GM23338 (cell line): Measurements from ENCODE around the gene GNAZ. TPM values are rescaled to one million over a fixed set of nuclear protein-coding genes. Genes with fewer than 3 reads are reported as not detected.

Experiments used
- ATAC-seq: fragments of 200-7000 bp; cut with Tn5 transposase; 3 replicates; pipeline ENCODE4 v1.9.1; 2020
- DNase-seq: peaks from one replicate; pipeline ENCODE4 v3.0.0-alpha.2; 2015; ENCODE audit warnings: low spot score
- H2AFZ ChIP-seq: fragments of 200-600 bp; sonication (generic); 2 replicates; pipeline ENCODE4 v1.8.0; 2016; ENCODE audit warnings: antibody characterized with exemption, mild to moderate bottlenecking, moderate library complexity
- H3F3A ChIP-seq: fragments of 200-600 bp; sonication (generic); replicated peaks from 2 replicates; pipeline ENCODE4 v1.8.0; 2017; ENCODE audit warnings: antibody characterized with exemption, mixed run types, low read depth
- H3K27ac ChIP-seq: fragments of 200-600 bp; sonication (generic); 2 replicates; pipeline ENCODE4 v1.6.1; 2016; ENCODE audit warnings: low read depth
- H3K27me3 ChIP-seq: fragments of 200-600 bp; sonication (generic); 2 replicates; pipeline ENCODE4 v1.8.0; 2016; ENCODE audit warnings: mild to moderate bottlenecking, mixed run types, moderate library complexity; ENCODE audit not compliant: insufficient read depth
- H3K36me3 ChIP-seq: fragments of 200-600 bp; sonication (generic); 2 replicates; pipeline ENCODE4 v1.8.0; 2016; ENCODE audit warnings: mild to moderate bottlenecking; ENCODE audit not compliant: insufficient read depth
- H3K4me1 ChIP-seq: fragments of 200-600 bp; sonication (generic); 2 replicates; pipeline ENCODE4 v1.8.0; 2016; ENCODE audit warnings: mild to moderate bottlenecking, moderate library complexity; ENCODE audit not compliant: insufficient read depth
- H3K4me2 ChIP-seq: fragments of 200-600 bp; sonication (generic); 2 replicates; pipeline ENCODE4 v1.7.1; 2017; ENCODE audit warnings: mixed run types
- H3K4me3 ChIP-seq: fragments of 200-600 bp; sonication (generic); 2 replicates; pipeline ENCODE4 v1.6.1; 2016; ENCODE audit warnings: mixed run types
- H3K79me2 ChIP-seq: fragments of 200-600 bp; sonication (generic); replicated peaks from 2 replicates; pipeline ENCODE4 v1.8.0; 2017; ENCODE audit warnings: mild to moderate bottlenecking; ENCODE audit not compliant: insufficient read depth
- H3K9me2 ChIP-seq: fragments of 200-600 bp; sonication (generic); 2 replicates; pipeline ENCODE4 v1.8.0; 2017; ENCODE audit not compliant: insufficient read depth
- H4K20me1 ChIP-seq: fragments of 200-600 bp; sonication (generic); replicated peaks from 2 replicates; pipeline ENCODE4 v1.8.0; 2017; ENCODE audit warnings: mild to moderate bottlenecking; ENCODE audit not compliant: insufficient read depth
- H3K27ac Mint-ChIP-seq: 2 replicates; pipeline ENCODE4 v1.8.0; 2020; ENCODE audit warnings: inconsistent platforms, mild to moderate bottlenecking, moderate library complexity, mixed read lengths
- H3K27me3 Mint-ChIP-seq: 3 replicates; pipeline ENCODE4 v1.8.0; 2022; ENCODE audit warnings: low read depth, mild to moderate bottlenecking, moderate library complexity, mixed read lengths, inconsistent platforms; ENCODE audit not compliant: insufficient read depth, poor library complexity
- H3K36me3 Mint-ChIP-seq: 3 replicates; pipeline ENCODE4 v1.8.0; 2021; ENCODE audit warnings: low read depth, mild to moderate bottlenecking, inconsistent platforms, moderate library complexity, mixed read lengths
- H3K4me1 Mint-ChIP-seq: 3 replicates; pipeline ENCODE4 v1.8.0; 2020; ENCODE audit warnings: mild to moderate bottlenecking, inconsistent platforms, mixed read lengths
- H3K4me3 Mint-ChIP-seq: 3 replicates; pipeline ENCODE4 v1.8.0; 2021; ENCODE audit warnings: moderate library complexity, mild to moderate bottlenecking, inconsistent platforms, mixed read lengths
- H3K9me3 Mint-ChIP-seq: 3 replicates; pipeline ENCODE4 v1.8.0; 2020; ENCODE audit warnings: moderate library complexity, mild to moderate bottlenecking, inconsistent platforms, mixed read lengths
- CREB1 ChIP-seq: fragments of 250-450 bp; sonication (Bioruptor Pico); IDR thresholded peaks from 2 replicates; pipeline ENCODE4 v1.5.0; 2020; ENCODE audit warnings: low read depth, mild to moderate bottlenecking, moderate library complexity
- EZH2 ChIP-seq: fragments of 200-600 bp; sonication (generic); IDR thresholded peaks from one replicate; pipeline ENCODE4 v1.8.0; 2017; ENCODE audit warnings: antibody characterized with exemption, mild to moderate bottlenecking, low read depth; ENCODE audit not compliant: unreplicated experiment
- NANOG ChIP-seq: IDR thresholded peaks from 2 replicates; pipeline ENCODE4 v1.6.1; 2016; ENCODE audit warnings: antibody characterized with exemption, borderline replicate concordance
- STAT1 ChIP-seq: IDR thresholded peaks from one replicate; pipeline ENCODE4 v1.6.1; 2016; ENCODE audit warnings: antibody characterized with exemption; ENCODE audit not compliant: unreplicated experiment
- ZNF114 ChIP-seq: fragments of 250-450 bp; sonication (Bioruptor Pico); IDR thresholded peaks from 2 replicates; pipeline ENCODE4 v1.5.0; 2020; ENCODE audit warnings: mild to moderate bottlenecking, moderate library complexity
- ZNF331 ChIP-seq: fragments of 250-450 bp; sonication (Bioruptor Pico); IDR thresholded peaks from 2 replicates; pipeline ENCODE4 v1.5.0; 2020; ENCODE audit warnings: low read depth, mild to moderate bottlenecking, moderate library complexity
- polyA plus RNA-seq: library from polyadenylated mRNA; unstranded; fragments of >200 nt; fragmentation: Nextera tagmentation; extraction: Ambion mirVana; gene quantifications from 2 replicates; pipeline ENCODE4 v1.2.1, GENCODE V29; 2016
- total RNA-seq: library from RNA; depleted of rRNA; stranded (reverse); fragments of >200 nt; shearing (Covaris generic); gene quantifications from 2 replicates; pipeline ENCODE4 v1.2.3, GENCODE V29; 2014
- TF ChIP-seq, protein P1 (sequence below): IDR thresholded peaks from 2 replicates; pipeline ENCODE4 v1.6.1; 2016; ENCODE audit warnings: antibody characterized with exemption
- TF ChIP-seq, protein P2 (sequence below): fragments of 250-450 bp; sonication (Bioruptor Pico); IDR thresholded peaks from 2 replicates; pipeline ENCODE4 v1.5.0; 2020; ENCODE audit warnings: mild to moderate bottlenecking, moderate library complexity

The GNAZ gene
- total and polyA plus RNA-seq, 2 experiments from 2014 or later: 2.9 to 11.1 TPM

DNA sequence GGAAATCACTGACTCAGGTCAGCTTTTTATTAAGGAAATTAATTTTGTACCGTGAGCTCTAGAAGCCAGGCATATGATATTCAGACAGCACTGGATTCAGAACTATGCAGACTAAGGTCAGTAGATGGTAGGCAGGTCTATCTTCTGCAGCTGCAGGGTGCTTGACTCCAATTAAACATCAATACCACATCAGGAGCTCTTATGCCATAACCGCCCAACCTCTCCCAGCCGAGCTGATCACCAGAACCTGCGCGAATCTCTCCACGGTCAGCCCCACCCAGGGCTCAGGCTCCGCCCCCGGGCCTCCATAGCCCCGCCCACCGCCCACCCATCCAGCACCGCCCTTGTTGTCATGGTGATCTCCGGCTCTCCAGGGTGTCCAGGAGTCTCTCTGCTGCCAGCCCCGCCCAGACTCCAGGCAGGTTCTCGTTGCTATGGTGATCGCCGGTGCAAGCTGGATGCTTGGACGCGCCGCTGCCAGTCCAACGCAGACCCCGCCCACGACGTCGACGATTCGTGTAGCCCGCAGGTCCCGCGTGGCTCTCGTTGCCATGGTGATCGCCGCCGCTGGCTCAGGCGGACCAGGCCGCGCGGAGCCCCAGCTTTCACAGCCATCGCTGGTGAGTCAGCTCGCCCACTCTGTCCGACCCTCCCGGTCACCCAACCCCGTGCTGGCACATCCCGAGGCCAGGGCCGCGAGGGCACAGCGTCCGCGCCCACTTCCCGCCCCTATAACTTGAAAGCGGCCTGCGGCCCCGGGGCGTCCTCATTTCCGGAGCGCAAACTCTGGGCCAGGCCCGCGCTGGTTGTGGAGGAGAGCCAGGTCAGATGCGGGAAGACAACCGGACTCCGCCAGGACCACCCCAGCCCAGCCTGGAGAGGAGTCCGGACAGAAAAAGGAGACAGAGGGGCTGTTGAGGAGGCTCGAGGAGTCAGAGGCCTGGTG, 74.9 kb downstream of the GNAZ start, which contains the start of gene RAB36:
Gene RAB36, plus strand, starts transcription at position 546 of the 946 bp plus-strand sequence. CDS start 1,140 bp downstream, outside the sequence.
- H3K27ac Mint-ChIP-seq: no peak within 1 kb of the TSS
- peak; percentile 72 for ATAC-seq
- H2AFZ ChIP-seq: peak within 1 kb of the TSS; percentile 99
- no peaks in the 10 kb centered on the region for H4K20me1 ChIP-seq
- H3K4me2 ChIP-seq: peak within 1 kb of the TSS; percentile 92
- H3K4me1 Mint-ChIP-seq: peaks cover 29% of the 10 kb centered on the region
- peaks cover 25% of the 10 kb centered on the region; the same call in 1 of the 2 replicates for H3K27me3 ChIP-seq
- no peaks in the 10 kb centered on the region for H3K36me3 Mint-ChIP-seq
- peaks cover 12% of the 10 kb centered on the region for H3K4me1 ChIP-seq
- no peak within 1 kb of the TSS for H3K27ac ChIP-seq
- no peaks in the 10 kb centered on the region for H3K9me2 ChIP-seq
- H3K36me3 ChIP-seq: no peaks in the 10 kb centered on the region
- H3K79me2 ChIP-seq: no peaks in the 10 kb centered on the region
- TF ChIP-seq CREB1 (CRISPR knock-in tag) (peak; percentile 52; the same call in 1 of the 2 replicates), ZNF331 (no peak)
- TF ChIP-seq, protein P1, sequence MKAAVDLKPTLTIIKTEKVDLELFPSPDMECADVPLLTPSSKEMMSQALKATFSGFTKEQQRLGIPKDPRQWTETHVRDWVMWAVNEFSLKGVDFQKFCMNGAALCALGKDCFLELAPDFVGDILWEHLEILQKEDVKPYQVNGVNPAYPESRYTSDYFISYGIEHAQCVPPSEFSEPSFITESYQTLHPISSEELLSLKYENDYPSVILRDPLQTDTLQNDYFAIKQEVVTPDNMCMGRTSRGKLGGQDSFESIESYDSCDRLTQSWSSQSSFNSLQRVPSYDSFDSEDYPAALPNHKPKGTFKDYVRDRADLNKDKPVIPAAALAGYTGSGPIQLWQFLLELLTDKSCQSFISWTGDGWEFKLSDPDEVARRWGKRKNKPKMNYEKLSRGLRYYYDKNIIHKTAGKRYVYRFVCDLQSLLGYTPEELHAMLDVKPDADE: no peak
- peak; percentile 100 for DNase-seq
- H3K4me3 Mint-ChIP-seq: peak within 1 kb of the TSS; percentile 75
- peak within 1 kb of the TSS; percentile 77 for H3K4me3 ChIP-seq
- peaks cover 3% of the 10 kb centered on the region; the same call in 1 of the 3 replicates for H3K9me3 Mint-ChIP-seq
- H3K27me3 Mint-ChIP-seq: peaks cover 23% of the 10 kb centered on the region
- H3F3A ChIP-seq: no peaks in the 10 kb centered on the region

DNA sequence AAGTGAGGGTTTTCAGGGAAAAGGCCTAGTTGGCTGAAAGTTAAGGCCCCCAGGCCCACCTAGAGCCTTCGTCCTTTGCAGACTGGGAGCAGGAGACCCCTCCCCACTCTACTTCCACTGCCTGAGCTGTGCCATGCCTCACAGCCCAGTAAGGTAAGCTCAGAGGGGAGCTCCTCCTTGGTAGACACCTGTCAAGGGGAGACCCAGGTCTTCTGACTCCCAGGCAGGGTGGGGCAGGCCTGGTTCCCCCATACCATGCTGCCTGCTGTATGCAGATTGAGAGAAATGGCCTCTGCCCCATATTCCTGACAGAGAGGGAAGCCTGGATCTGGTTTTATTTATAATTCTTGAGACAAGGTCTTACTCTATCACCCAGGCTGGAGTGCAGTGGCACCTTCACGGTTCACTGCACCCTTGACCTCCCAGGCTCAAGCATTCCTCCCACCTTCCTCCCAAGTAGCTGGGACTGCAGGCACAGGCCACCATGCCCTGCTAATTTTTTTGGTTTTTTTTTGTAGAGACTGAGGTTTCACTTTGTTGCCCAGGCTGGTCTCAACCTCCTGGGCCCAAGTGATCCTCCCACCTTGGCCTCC, 75.7 kb downstream of the GNAZ start:
- peak overlapping the region; percentile 92 for H3K4me2 ChIP-seq
- Mint-ChIP-seq H3K36me3 (no peaks in the 10 kb centered on the region), H3K27me3 (peaks cover 28% of the 10 kb centered on the region), H3K4me3 (peak overlapping the region; percentile 75), H3K9me3 (peaks cover 3% of the 10 kb centered on the region; the same call in 1 of the 3 replicates), H3K27ac (no peak overlapping the region), H3K4me1 (peaks cover 35% of the 10 kb centered on the region)
- H3K27me3 ChIP-seq: peaks cover 25% of the 10 kb centered on the region; the same call in 1 of the 2 replicates
- no peaks in the 10 kb centered on the region for H3F3A ChIP-seq
- peaks cover 12% of the 10 kb centered on the region for H3K4me1 ChIP-seq
- peak overlapping the region; percentile 77 for H3K4me3 ChIP-seq
- H3K36me3 ChIP-seq: no peaks in the 10 kb centered on the region
- no peak for ATAC-seq
- peak overlapping the region; percentile 99 for H2AFZ ChIP-seq
- H4K20me1 ChIP-seq: no peaks in the 10 kb centered on the region
- H3K9me2 ChIP-seq: no peaks in the 10 kb centered on the region
- DNase-seq: no peak
- no peaks in the 10 kb centered on the region for H3K79me2 ChIP-seq
- no peak overlapping the region for H3K27ac ChIP-seq
- TF ChIP-seq EZH2 (no peak), ZNF114 (CRISPR knock-in tag) (no peak), NANOG (no peak), STAT1 (no peak), CREB1 (CRISPR knock-in tag) (no peak)
- TF ChIP-seq, protein P2, sequence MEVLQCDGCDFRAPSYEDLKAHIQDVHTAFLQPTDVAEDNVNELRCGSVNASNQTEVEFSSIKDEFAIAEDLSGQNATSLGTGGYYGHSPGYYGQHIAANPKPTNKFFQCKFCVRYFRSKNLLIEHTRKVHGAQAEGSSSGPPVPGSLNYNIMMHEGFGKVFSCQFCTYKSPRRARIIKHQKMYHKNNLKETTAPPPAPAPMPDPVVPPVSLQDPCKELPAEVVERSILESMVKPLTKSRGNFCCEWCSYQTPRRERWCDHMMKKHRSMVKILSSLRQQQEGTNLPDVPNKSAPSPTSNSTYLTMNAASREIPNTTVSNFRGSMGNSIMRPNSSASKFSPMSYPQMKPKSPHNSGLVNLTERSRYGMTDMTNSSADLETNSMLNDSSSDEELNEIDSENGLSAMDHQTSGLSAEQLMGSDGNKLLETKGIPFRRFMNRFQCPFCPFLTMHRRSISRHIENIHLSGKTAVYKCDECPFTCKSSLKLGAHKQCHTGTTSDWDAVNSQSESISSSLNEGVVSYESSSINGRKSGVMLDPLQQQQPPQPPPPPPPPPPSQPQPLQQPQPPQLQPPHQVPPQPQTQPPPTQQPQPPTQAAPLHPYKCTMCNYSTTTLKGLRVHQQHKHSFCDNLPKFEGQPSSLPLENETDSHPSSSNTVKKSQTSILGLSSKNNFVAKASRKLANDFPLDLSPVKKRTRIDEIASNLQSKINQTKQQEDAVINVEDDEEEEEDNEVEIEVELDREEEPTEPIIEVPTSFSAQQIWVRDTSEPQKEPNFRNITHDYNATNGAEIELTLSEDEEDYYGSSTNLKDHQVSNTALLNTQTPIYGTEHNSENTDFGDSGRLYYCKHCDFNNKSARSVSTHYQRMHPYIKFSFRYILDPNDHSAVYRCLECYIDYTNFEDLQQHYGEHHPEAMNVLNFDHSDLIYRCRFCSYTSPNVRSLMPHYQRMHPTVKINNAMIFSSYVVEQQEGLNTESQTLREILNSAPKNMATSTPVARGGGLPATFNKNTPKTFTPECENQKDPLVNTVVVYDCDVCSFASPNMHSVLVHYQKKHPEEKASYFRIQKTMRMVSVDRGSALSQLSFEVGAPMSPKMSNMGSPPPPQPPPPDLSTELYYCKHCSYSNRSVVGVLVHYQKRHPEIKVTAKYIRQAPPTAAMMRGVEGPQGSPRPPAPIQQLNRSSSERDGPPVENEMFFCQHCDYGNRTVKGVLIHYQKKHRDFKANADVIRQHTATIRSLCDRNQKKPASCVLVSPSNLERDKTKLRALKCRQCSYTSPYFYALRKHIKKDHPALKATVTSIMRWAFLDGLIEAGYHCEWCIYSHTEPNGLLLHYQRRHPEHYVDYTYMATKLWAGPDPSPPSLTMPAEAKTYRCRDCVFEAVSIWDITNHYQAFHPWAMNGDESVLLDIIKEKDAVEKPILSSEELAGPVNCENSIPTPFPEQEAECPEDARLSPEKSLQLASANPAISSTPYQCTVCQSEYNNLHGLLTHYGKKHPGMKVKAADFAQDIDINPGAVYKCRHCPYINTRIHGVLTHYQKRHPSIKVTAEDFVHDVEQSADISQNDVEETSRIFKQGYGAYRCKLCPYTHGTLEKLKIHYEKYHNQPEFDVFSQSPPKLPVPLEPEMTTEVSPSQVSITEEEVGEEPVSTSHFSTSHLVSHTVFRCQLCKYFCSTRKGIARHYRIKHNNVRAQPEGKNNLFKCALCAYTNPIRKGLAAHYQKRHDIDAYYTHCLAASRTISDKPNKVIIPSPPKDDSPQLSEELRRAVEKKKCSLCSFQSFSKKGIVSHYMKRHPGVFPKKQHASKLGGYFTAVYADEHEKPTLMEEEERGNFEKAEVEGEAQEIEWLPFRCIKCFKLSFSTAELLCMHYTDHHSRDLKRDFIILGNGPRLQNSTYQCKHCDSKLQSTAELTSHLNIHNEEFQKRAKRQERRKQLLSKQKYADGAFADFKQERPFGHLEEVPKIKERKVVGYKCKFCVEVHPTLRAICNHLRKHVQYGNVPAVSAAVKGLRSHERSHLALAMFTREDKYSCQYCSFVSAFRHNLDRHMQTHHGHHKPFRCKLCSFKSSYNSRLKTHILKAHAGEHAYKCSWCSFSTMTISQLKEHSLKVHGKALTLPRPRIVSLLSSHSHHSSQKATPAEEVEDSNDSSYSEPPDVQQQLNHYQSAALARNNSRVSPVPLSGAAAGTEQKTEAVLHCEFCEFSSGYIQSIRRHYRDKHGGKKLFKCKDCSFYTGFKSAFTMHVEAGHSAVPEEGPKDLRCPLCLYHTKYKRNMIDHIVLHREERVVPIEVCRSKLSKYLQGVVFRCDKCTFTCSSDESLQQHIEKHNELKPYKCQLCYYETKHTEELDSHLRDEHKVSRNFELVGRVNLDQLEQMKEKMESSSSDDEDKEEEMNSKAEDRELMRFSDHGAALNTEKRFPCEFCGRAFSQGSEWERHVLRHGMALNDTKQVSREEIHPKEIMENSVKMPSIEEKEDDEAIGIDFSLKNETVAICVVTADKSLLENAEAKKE (CRISPR knock-in tag): no peak
- TF ChIP-seq, protein P1: no peak
